ENCODE results near the gene MIEN1.
A peak's percentile ranks its signal among the peaks of the same experiment; 100 is the strongest.
"Not testable (repeated sequence)": the region's sequence is repeated elsewhere in the genome, so short reads cannot be mapped to it uniquely, and the experiment has no call there.

The MIEN1 gene

DNA sequence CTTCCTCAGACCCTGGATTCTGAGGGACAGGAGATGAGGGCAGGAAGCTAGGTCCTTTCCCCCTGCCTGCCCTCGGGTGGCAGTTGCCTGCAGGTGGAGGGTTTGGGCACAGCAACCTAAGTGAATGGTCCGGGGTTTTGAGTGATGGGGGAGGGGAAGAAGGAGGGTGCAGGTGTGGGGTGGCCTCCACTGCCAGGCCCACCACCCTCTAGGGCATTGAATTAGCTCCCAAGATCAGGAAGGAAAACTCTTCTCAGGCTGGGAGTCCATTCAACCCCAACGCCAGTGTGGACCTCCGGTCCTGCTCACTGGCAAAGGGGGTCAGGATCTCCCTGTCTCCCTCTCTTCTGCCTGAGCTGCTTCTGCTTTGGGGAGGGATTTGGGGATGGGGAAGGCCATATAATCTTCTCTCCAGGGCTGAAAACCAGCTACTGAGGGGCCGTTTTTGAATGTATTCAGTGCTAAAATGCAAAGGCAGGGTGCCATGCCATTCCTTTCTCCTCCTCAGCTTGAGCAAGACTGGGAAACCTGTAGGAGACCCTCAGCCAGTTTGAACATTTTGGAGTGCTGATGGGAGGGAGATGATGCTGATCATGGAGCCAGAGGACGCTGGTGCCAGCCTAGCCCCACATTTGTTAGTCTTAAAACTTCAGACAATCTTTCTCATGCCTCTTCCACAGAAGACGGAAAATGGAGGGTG lies 26.2 kb upstream of the MIEN1 start:
- DNase-seq (ENCODE audit: low read depth in 1 of 2, low spot score in 1 of 2): no peak

- peak in 1 of 2 donors; percentile 44 for DNase-seq (ENCODE audit: low read depth in 1 of 2, low spot score in 1 of 2)
Observed at GRCh38 chr17:39755554-39756379, 25.4 kb upstream of the MIEN1 start.

DNA sequence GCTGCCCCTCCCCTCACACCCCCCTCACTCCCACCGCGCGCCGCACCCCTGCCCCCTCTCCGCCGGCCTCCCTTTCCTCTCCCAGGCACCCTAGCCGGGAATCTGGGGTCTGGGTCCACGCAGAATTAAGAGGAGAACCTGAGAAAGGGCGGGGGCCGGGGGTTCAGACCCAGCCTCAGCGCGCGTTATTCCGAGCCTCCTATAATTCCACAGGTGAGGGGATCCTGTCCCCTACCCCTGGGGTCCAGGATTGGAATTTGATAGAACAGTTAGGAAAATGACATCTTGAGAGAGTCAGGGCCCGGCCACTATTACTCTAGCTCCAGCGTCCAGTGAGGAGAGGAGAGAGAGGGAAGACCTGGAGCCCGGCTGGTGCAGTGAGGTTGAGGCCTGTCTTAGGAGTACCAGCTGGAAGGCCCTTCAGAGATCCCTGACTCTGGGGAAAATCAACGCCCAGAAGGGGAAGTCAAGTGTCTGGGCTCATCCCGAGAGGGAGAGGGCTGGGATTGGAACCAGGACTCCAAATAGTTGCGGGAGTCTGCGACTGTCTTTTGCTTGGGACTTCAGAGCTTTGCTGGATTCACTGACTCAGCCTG lies 24.7 kb upstream of the MIEN1 start:
- DNase-seq (ENCODE audit: low read depth in 1 of 2, low spot score in 1 of 2): no peak

DNA sequence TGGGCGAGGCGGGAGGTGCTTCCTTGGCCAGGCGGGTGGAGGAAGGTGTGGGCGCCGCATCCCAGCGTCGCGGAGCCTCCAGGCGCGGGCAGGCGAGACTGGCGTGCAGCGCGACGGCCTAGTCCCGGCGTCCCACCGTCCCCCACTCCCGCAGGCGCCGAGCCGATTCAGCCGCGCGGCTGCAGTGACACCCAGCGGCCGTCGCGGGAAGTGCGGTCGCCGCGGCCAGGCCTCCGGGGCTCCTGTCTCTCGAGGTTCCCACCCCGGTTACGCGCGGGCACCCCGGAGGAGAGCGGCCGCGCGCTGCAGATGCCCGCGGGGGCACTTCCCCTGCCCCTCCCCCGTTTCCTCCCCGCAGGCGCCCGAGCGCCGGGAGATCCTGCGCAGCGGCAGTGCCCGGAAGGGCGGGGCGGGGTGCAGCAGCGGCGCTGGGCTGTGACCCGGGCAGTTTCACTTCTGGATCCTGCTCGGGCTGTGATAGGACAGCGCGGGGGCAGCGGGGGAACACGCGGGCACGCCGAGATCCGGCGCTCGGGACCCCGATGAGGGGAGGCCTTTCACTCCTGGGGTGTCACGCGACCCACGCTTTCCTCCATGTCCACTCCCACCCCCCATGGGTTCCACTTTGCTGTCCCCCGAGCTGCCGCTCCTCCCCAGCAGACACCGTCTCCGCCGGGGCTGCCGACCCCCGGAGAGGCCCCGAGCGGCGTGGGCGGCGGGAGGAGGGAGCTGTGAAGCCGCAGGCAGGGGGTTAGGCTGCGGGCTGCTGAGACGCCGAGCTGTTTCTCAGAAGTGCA lies 24.0 kb upstream of the MIEN1 start:
- DNase-seq (ENCODE audit: low read depth in 1 of 2, low spot score in 1 of 2): peak; percentile 91 to 95

DNA sequence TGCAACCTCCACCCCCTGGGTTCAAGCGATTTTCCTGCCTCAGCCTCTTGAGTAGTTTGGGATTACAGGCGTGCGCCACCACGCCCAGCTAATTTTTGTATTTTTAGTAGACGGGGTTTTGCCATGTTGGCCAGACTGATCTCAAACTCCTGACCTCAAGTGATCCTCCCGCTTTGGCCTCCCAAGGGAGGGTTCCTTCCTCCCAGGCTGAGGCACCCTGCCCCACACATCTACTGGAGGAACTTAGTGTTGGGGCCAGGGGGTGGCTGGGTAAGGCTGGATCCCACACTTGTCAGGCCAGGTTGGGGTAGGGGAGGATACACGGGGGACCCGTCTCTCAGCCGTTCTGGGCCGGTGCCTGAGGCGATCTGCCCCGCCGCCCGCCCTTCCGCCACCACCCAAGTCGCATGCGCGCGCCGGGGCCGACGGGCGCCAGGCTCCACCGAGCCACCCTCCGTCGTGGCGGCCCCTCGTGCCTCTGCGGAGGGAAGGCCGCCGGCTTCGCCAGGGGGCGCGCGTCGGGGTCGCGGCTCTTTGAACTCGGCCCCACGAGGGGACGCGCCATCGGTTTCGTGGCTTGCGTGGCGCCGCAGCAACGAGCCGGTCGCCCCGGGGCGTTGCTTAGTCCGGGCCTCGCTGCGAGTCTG lies 23.3 kb upstream of the MIEN1 start:
- DNase-seq (ENCODE audit: low read depth in 1 of 2, low spot score in 1 of 2): peak in 1 of 2 donors; percentile 36

DNA sequence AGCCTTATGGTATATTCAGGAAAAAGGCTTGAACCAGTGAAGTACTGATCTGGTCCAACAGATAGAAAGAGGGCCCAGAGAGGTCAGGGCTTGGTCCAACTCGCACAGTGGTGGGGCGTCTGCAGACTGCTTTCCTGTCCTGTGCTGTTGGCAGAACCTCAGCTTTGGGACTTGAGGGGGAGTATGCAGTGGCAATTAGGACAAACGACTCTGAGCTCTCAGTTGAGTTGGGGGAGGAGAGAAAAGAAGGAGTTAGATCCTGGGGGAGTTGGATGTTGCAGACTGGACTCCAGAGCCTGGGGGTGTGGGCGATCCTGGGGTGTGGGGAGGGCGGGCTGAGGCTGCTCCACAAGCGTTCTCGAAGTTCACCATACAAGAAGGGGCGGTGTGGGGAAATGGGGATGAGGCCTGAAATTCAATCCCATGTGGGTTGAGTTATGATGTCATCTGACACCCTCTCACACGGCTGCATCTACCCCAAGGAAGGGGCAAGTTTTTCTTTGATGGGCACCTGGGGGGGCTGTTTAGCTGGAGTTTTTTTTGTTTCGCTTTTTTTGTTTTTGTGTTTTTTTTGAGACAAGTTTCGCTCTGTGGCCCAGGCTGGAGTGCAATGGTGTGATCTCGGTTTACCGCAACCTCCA lies 22.0 kb upstream of the MIEN1 start:
- DNase-seq (ENCODE audit: low read depth in 1 of 2, low spot score in 1 of 2): no peak

- DNase-seq (ENCODE audit: low read depth in 1 of 2, low spot score in 1 of 2): no peak
Observed at GRCh38 chr17:39751637-39752036, 21.3 kb upstream of the MIEN1 start.

DNA sequence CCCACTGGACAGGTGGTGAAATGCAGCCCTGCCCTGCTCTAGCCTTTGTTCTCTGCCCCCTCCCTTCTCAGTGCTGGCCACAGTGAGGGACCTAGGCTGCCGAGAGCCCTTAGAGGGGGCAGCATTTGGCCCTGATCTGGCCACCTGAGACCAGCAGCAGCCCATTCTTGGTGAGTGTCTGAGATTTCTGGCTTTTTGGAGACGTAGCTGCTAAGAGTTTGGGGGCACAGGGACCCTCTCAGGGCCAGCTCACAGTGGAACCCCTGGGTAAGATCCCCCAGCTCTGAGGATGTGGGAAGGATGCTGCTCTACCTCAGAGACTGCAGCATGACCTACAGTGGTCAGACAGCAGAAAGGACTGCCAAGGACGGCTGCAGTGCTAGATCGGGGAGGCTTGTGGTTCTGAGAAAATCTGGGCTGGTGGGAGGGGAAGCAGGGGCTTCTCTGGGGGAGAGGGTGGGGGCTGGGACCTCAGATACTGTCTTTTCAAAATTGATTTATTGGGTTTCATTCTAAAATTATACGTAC lies 20.7 kb upstream of the MIEN1 start:
- DNase-seq (ENCODE audit: low read depth in 1 of 2, low spot score in 1 of 2): no peak

DNA sequence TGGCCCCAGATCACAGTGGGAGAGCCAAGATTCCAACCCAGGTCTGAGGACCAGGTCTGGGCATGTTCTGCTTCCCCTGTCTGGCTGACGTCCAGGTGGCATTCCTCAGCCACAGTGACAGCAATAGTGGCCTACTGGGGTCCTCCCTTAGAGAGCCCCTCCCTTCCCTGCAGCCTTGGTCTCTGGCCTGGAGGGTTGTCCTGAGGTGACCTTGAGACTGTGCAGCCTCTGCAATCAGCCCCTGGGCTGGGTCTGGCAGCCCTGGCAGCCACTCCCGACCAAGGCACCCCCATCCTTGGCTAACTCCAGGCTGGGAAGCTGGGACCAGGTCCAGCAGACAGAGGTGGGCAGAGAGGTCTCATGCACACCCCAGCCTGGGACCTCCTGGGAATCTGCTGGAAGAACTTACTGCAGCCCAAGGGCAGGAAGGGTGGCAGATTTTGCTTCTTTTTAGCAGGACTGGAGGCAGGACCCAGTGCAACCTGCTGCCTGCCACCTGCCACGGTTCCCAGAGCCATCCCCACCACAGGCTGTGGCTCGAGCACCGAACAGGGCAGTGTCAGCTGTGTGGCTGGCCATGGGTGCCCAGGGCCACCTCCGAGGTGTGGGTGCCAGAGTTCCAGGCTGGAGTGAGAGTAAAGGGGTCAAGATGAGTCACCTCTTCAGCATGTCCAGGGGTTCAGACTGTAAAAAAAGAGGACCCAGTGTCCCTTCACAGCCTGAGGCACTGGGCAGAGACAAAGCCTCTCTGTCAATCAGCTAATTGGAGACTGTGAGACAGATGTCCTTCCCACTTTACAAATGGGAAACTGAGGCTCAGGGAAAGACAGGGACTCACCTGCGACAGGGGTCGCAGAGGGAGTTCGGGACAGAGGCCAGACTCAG lies 20.0 kb upstream of the MIEN1 start:
- no peak for DNase-seq (ENCODE audit: low read depth in 1 of 2, low spot score in 1 of 2)

DNA sequence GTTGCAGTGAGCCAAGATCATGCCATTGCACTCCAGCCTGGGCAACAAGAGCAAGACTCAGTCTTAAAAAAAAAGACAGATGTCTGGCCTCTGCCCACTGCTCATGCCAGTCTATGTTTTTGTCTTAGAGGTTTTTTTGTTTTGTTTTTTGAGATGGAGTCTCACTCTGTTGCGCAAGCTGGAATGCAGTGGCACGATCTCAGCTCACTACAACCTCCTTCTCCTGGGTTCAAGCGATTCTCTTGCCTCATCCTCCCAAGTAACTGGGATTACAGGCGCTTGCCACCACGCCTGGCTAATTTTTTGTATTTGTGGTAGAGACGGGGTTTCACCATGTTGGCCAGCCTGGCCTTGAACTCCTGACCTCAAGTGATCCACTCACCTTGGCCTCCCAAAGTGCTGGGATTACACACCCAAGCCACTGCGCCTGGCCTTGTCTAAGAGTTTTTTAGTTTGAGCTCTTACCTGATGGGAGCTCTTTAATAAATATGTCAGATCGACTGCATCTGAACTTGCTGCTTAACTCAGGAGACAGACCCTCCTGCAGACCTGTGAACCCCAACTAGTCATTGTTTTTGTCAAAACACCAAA lies 18.2 kb upstream of the MIEN1 start:
- DNase-seq (ENCODE audit: low read depth in 1 of 2, low spot score in 1 of 2): not testable (repeated sequence)

DNA sequence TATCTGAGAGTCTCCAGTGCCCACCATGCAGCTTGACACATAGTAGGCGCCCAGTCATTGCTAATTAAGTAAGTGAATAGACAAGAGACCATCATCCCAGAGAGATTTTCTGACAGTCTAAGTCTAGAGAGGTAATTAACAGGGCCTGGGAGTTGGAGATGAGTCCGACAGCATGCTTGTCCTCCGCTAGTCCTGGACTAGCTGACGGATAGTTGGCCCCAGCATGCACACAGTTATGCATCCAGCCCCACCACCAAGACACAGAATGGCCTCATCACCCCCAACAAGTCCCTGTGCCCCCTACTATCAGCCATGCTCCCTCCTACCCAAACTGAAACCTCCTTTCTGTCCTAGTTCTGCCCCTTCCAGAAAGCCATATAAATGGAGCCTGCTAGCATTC lies 17.4 kb upstream of the MIEN1 start:
- DNase-seq (ENCODE audit: low read depth in 1 of 2, low spot score in 1 of 2): no peak

GRCh38 chr17:39746145-39746461 lies 15.8 kb upstream of the MIEN1 start:
- no peak for DNase-seq (ENCODE audit: low read depth in 1 of 2, low spot score in 1 of 2)

- no peak for DNase-seq (ENCODE audit: low read depth in 1 of 2, low spot score in 1 of 2)
Observed at GRCh38 chr17:39745335-39746144, 15.2 kb upstream of the MIEN1 start.

- no peak for DNase-seq (ENCODE audit: low read depth in 1 of 2, low spot score in 1 of 2)
Observed at GRCh38 chr17:39744836-39745215, 14.5 kb upstream of the MIEN1 start.

DNA sequence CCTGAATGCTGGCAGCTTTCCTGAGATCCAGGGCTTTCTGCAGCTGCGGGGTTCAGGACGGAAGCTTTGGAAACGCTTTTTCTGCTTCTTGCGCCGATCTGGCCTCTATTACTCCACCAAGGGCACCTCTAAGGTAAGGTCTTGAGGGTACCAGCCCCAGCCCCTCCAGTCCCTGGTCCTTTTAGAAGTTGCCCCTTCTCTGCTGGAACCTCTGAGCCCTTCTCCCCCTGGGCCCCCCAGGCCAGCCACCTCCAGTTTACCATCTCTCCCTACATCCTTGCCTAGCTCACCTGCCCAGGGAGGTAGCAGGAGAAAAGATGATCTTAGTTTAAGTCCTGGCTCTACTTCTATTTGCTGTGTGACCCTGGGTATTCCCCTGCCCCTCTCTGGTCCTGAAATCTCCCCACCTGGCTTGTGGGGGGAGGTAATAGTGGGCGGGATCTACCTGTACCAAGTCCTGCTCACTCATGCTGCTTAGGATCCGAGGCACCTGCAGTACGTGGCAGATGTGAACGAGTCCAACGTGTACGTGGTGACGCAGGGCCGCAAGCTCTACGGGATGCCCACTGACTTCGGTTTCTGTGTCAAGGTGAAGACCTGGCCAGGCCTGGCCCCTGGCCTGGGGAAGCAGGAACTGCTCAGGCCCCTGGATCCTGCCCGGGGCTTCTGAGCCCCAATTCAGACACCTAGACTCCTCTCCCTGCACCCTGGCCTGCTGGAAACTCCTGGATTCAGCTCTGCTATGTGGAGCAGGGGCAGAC lies 13.9 kb upstream of the MIEN1 start:
- no peak for DNase-seq (ENCODE audit: low read depth in 1 of 2, low spot score in 1 of 2)

GRCh38 chr17:39742856-39743436 lies 12.6 kb upstream of the MIEN1 start:
- DNase-seq (ENCODE audit: low read depth in 1 of 2, low spot score in 1 of 2): no peak
